Right ventricle myocardium inferior (tissue), 1 donor: ENCODE measurements around the gene C1QL1. TPM values are rescaled to one million over a fixed set of nuclear protein-coding genes. Genes with fewer than 3 reads are reported as not detected.

ENCODE experiments used
- ATAC-seq: fragments of 200-7000 bp; cut with Tn5 transposase; one replicate; pipeline ENCODE4 v1.9.1; 2020; ENCODE audit warnings: mild to moderate bottlenecking, moderate library complexity
- DNase-seq: peaks from one replicate; pipeline ENCODE4 v3.0.0; 2021; ENCODE audit errors: missing footprints
- intact Hi-C: fragments of 100-400 bp; cut with DNase I; formaldehyde crosslinking; loops from one replicate; pipeline ENCODE4 v1.11.0; 2022
- total RNA-seq: library from RNA; stranded (reverse); fragmentation: NEBNext Ultra II Directional; extraction: Animal tissue kit (Norgen Biotek cat#: 25700); gene quantifications from one replicate; pipeline ENCODE4 v1.2.1, GENCODE V29; 2021
- donor health status: DM: no; HTN: yes; CAD: no; lungs with severe emphysema.

The C1QL1 gene
- total RNA-seq, 1 donor from 2014 or later = 11.3 TPM

GRCh38 chr17:44940768-44941167 is 27.3 kb downstream of the C1QL1 start:
- intact Hi-C loops = no loop called here
- DNase-seq (no peak), ATAC-seq (no peak)

DNA sequence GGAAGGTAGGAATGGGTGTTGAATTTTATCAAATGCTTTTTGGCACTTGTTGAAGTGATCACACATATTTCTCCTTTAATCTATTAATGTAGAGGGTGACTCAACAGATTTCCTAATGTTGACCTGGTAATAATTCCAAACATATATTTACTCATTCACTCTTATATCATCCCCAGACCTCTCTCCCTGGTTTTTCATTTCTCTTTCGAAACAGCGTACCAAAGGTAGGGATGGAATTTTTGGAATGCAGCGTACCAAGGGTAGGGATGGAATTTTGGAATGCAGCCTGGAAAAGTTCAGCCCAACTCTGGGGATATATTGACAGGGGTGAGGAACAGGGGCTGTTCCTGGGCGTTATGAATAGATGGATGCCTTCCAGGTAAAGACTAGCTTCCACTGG is 27.8 kb downstream of the C1QL1 start:
- DNase-seq (no peak), ATAC-seq (no peak)
- intact Hi-C loops = no loop called here

- intact Hi-C loops = no loop called here
- DNase-seq (no peak), ATAC-seq (no peak)
Measured at GRCh38 chr17:44935116-44935515, 33.0 kb downstream of the C1QL1 start.

- intact Hi-C loops = no loop called here
- ATAC-seq (no peak), DNase-seq (no peak)
Measured at GRCh38 chr17:44934745-44935105, 33.4 kb downstream of the C1QL1 start.

DNA sequence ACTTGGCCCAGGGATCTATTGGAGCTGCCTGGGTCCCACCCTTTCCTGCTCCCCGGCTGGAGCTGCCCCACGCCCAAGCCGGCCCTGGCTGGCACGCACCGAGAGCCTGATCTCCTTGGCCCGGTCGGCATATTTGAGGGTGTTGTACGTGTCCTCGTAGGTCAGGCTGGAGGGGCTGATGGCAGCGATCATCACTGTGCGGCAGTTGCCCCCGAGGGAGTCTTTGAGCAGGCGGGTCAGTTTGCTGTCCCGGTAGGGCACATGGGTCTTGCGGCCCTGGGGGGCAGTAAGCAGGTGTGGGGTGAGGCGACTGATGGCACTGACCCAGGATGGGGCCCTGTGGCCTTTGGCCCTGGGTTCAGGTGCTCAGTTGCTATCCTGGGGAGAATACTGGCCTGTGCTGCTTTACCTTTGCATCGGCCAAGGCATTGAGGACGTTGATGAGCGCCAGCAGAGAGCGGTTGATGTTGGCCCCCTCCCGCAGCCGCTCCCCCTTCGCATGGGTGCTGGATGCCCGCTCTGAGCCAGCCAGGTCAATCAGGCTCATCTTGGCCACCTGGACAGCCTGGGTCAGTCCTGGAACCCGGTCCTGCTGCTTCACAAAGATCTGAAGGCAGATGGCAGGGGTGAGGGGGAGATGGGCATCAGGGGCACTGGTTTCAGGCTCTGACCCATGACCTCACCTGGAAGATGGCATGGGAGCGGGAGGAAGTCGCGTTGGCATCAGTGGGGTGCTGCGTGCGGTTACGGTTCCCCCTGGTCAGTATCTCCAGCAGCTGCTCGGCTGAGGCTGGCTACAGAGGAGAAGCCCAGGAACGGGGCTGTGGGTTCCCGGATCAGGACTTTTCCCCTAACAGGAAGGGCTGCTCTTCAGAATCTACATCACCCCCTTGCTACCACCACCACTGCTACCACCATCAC is 34.0 kb downstream of the C1QL1 start:
- DNase-seq (no peak), ATAC-seq (no peak)
- intact Hi-C loops = no loop called here

GRCh38 chr17:44932787-44933097 is 35.4 kb downstream of the C1QL1 start:
- DNase-seq = no peak
- intact Hi-C loops = no loop called here
- ATAC-seq = peak; percentile 73

DNA sequence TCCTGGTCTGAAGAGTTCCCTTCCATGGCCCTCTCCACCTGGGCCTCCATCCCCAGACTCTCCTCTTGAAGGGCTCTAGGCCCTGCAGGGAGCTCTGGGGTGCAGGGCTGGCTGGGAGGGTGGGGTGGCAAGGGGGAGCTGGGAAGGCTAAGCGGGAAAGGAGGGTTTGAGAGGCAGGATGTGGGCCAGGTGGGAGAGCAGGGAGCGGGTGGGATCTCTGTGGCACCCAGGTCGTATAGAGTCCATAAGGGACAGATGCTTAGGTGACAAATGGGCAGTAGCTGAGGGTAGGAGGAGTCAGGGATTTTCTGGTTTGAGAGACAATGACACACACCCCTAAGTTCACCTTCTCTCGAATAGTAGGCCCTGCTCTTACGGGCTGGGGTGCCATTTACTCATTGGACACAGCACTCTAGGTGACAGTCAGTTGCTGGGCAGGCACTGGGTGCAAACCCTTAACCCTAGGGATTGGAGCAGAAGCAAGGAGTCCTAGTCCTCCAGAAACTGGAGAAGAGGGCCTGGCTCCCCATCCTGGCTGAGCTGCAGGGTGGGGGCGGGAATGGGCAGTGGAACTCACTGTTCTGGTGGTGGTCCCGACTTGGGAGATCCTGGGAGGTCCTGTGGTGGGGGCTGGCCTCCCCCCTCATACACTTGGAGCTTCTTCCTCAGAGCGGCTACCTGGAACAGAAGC is 35.9 kb downstream of the C1QL1 start:
- no peak for DNase-seq
- intact Hi-C loops = no loop called here
- ATAC-seq = peak; percentile 6

GRCh38 chr17:44931376-44931775 is 36.7 kb downstream of the C1QL1 start:
- intact Hi-C loops = no loop called here
- ATAC-seq = no peak
- DNase-seq = no peak

DNA sequence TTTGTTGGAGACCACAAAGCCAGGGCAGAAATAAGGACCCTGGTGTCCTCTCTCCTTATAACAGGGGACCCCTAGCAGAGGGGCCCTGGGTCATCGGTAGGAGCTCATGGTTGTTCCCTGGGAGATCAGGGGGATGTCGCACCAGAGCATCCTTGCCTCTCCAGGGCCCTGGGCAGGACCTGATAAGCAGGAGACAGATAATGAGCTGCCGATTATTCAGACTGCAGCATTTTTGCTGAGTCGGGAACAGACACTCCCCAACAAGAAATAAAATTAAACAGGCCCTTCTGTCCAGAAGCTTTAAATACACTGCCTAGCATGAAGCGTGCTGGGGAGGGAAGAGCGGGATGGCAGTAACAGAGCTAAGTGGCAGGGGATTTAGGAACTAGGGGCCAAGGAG is 37.4 kb downstream of the C1QL1 start:
- no peak for ATAC-seq
- DNase-seq = no peak

GRCh38 chr17:44928950-44929720 is 39.0 kb downstream of the C1QL1 start:
- intact Hi-C loops = no loop called here
- DNase-seq (no peak), ATAC-seq (no peak)

More for the DNA sequence above, 37.4 kb downstream of the C1QL1 start:
- intact Hi-C loops = no loop called here

DNA sequence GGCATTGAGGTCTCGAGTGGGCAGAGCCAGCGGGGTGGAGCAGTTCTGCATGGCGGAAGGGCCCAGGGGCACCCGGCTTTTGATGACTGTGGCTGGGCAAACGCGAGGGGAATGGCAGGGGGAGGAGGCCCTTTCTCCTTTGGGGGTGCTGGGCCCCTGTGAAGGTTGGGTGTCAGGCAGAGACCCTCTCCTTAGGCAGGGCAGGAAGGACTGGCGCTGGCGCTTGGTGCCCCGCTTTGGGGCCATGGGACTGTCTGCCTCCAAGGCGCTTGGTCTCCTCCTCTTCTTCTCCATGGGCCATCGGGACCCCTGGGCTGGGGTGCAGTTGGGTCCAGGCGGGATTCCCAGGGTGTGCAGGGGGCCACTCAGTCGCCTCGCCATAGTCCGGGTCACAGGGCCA is 40.0 kb downstream of the C1QL1 start:
- intact Hi-C loops = no loop called here
- no peak for ATAC-seq
- DNase-seq = no peak

DNA sequence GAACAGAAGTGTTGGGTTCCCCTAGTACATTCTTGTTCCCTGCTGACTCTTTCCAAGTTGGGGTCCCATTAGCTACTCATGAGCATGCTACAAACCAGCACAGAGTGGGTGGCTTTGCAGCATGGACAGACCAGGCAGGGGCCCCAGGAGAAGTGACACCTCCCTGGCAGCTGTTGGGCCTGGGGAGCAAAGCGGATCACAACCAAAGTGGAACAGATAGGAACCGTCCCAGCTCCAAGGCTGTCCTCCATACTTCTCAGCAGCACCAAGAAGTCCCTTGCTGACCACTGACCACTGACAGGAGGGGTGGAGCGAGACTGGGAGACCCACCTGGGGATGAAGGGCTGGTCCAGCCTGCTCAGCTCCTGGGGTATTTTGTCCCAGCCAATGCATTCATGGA is 40.4 kb downstream of the C1QL1 start:
- intact Hi-C loops = no loop called here
- DNase-seq (no peak), ATAC-seq (no peak)

- ATAC-seq = peak; percentile 11
- intact Hi-C loops = no loop called here
- DNase-seq = no peak
Measured at GRCh38 chr17:44926821-44927525, 41.1 kb downstream of the C1QL1 start.

GRCh38 chr17:44925731-44926697 is 42.1 kb downstream of the C1QL1 start:
- no peak for ATAC-seq
- intact Hi-C loops = no loop called here
- DNase-seq = no peak

- DNase-seq = no peak
- intact Hi-C loops = no loop called here
- ATAC-seq = no peak
Measured at GRCh38 chr17:44924107-44924544, 44.0 kb downstream of the C1QL1 start.

DNA sequence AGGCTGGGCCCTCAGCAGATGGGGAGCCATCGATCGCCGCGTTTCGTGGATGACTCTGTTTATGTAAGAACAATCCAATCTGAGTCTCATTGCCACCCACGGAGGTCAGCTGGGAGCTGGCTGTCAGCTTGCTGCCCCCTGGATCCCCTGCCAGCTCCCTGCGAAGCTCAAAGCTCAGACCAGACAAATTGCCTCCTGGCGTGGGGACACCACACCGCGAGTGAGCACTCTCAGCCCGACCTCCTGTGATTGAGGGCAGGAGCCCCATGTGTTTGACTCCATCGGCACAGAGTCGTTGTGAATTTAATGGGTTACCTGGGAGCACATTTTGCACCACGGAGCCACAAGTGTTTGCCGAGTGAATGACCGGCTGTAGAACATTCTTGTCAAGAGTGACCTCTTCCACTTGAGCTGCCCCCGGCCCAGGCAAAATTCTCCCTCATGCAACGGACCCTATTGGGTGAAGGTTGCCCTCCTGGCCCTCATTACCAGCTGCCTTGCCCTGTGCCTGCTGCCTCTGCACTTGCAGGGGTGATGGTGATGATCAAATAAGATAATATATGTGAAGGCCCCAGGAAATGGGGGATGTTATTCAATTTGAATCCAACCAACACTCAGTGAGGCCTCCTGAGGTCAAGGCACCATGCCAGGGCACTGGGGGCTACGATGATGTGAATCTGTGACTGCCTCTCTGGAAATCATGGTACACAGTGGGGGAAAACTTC is 45.2 kb downstream of the C1QL1 start:
- ATAC-seq = no peak
- intact Hi-C loops = no loop called here
- peak; percentile 21 for DNase-seq

DNA sequence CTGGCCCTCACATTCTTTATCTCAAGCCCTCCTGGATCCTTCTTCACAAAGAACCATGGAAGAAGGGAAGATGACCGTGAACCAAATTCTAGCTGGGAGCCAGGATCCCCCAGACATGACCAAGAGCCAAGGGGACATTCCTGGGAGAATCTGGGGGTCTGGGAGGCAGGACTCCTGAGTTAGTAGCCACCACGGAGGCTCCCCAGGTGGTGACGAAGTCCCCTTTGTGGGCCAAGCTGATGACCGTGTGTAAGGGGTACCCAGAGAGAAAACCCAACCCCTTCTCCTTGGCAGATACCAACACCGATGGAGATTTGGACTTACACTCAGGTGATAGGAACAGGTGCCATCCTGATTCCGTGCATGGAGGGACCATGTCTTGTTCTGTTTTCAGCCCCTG is 46.0 kb downstream of the C1QL1 start:
- intact Hi-C loops = no loop called here
- ATAC-seq (no peak), DNase-seq (no peak)
